NCI-H2196 (cell line): ENCODE data around the gene KCNJ6.

ENCODE experiments used
- DNase-seq: peaks from one replicate; lab custom pipeline; 2025; ENCODE audit not compliant: unreplicated experiment; lab: John Stamatoyannopoulos, UW

Gene KCNJ6

GRCh38 chr21:37907076-37907475 lies 9.2 kb downstream of the KCNJ6 start:
- DNase-seq: no peak

GRCh38 chr21:37905291-37905690 lies 11.0 kb downstream of the KCNJ6 start:
- no peak for DNase-seq

GRCh38 chr21:37904856-37905255 lies 11.4 kb downstream of the KCNJ6 start:
- DNase-seq: peak; percentile 6

- DNase-seq: no peak
Observed at GRCh38 chr21:37903396-37903795, 12.9 kb downstream of the KCNJ6 start.

- no peak for DNase-seq
Observed at GRCh38 chr21:37899146-37899545, 17.1 kb downstream of the KCNJ6 start.

- DNase-seq: peak; percentile 13
Observed at GRCh38 chr21:37896788-37897187, 19.5 kb downstream of the KCNJ6 start.

GRCh38 chr21:37891972-37892371 lies 24.3 kb downstream of the KCNJ6 start:
- no peak for DNase-seq

GRCh38 chr21:37888659-37889058 lies 27.6 kb downstream of the KCNJ6 start:
- DNase-seq: no peak

GRCh38 chr21:37886726-37887299 lies 29.4 kb downstream of the KCNJ6 start:
- no peak for DNase-seq

- peak; percentile 10 for DNase-seq
Observed at GRCh38 chr21:37886120-37886519, 30.1 kb downstream of the KCNJ6 start.

- no peak for DNase-seq
Observed at GRCh38 chr21:37878946-37879660, 37.2 kb downstream of the KCNJ6 start.

- no peak for DNase-seq
Observed at GRCh38 chr21:37877888-37878684, 38.2 kb downstream of the KCNJ6 start.

- no peak for DNase-seq
Observed at GRCh38 chr21:37877171-37877570, 39.1 kb downstream of the KCNJ6 start.

GRCh38 chr21:37876561-37876960 lies 39.7 kb downstream of the KCNJ6 start:
- no peak for DNase-seq

- no peak for DNase-seq
Observed at GRCh38 chr21:37874904-37875780, 41.1 kb downstream of the KCNJ6 start.

- no peak for DNase-seq
Observed at GRCh38 chr21:37874481-37874880, 41.8 kb downstream of the KCNJ6 start.

GRCh38 chr21:37873655-37874054 lies 42.6 kb downstream of the KCNJ6 start:
- DNase-seq: no peak

GRCh38 chr21:37871121-37871862 lies 45.0 kb downstream of the KCNJ6 start:
- no peak for DNase-seq

GRCh38 chr21:37870221-37870620 lies 46.0 kb downstream of the KCNJ6 start:
- peak; percentile 26 for DNase-seq

- no peak for DNase-seq
Observed at GRCh38 chr21:37869661-37870060, 46.6 kb downstream of the KCNJ6 start.
